Measurements from ENCODE around the gene KIAA0319L. TPM values are rescaled to one million over a fixed set of nuclear protein-coding genes. Genes with fewer than 3 reads are reported as not detected.
"Not testable (repeated sequence)": the region's sequence is repeated elsewhere in the genome, so short reads cannot be mapped to it uniquely, and the experiment has no call there.

Gene KIAA0319L
- total RNA-seq, 1 donor from 2014 or later, result 48.6 TPM

DNA sequence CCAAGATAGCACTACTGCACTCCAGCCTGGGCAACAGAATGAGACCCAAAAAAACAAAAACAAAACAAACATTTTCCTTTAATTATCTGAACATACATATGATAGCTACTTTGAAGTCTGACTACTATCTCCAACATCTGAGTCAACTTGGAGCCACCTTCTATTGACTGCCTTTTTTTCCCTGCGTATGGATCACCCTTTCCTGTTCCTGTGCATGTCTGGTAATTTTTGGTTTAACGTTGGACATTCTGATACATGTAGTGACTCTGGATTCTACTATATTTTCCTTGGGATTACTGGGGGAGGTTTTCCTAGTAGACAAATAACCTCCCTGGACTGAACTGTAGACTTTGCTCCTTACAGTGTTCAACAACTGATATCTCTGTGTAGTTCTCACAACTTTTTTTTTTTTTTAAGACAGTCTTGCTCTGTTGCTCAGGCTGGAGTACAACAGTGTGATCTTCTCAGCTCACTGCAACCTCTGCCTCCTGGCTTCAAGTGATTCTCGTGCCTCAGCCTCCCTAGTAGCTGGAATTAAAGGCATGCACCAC is 70.3 kb downstream of the KIAA0319L start:
- Mint-ChIP-seq H3K27me3 (no peaks in the 10 kb centered on the region), H3K4me1 (ENCODE audit: unreplicated experiment) (peaks cover 7% of the 10 kb centered on the region), H3K36me3 (peaks cover 12% of the 10 kb centered on the region), H3K9me3 (peaks cover 4% of the 10 kb centered on the region), H3K4me3 (no peak overlapping the region), H3K27ac (no peak overlapping the region)
- no peak for DNase-seq (ENCODE audit: extremely low spot score, unreplicated experiment)
- TF ChIP-seq, protein P1, sequence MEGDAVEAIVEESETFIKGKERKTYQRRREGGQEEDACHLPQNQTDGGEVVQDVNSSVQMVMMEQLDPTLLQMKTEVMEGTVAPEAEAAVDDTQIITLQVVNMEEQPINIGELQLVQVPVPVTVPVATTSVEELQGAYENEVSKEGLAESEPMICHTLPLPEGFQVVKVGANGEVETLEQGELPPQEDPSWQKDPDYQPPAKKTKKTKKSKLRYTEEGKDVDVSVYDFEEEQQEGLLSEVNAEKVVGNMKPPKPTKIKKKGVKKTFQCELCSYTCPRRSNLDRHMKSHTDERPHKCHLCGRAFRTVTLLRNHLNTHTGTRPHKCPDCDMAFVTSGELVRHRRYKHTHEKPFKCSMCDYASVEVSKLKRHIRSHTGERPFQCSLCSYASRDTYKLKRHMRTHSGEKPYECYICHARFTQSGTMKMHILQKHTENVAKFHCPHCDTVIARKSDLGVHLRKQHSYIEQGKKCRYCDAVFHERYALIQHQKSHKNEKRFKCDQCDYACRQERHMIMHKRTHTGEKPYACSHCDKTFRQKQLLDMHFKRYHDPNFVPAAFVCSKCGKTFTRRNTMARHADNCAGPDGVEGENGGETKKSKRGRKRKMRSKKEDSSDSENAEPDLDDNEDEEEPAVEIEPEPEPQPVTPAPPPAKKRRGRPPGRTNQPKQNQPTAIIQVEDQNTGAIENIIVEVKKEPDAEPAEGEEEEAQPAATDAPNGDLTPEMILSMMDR (conservative IDR thresholded peaks at IDR 0.05), result no peak

DNA sequence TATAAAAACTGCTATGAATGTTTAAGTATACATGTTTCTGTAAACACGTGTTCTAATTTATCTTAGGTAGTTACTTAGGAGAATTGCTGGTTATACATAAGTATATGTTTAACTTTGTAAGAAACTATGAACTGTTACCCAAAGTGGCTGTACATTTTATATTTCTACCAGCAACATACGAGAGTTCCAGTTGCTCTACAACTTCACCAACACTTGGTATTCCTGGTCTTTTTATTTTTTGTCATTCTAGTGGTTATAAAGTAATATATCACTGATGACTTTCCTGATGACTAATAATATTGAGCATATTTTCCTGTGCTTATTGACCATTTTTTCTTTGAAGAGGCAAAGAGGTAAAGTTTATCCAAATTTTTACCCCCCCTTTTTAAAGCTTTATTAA is 76.0 kb downstream of the KIAA0319L start:
- peaks cover 3% of the 10 kb centered on the region for H3K4me1 Mint-ChIP-seq (ENCODE audit: unreplicated experiment)
- H3K27me3 Mint-ChIP-seq, result no peaks in the 10 kb centered on the region
- H3K36me3 Mint-ChIP-seq, result peaks cover 19% of the 10 kb centered on the region
- DNase-seq (ENCODE audit: extremely low spot score, unreplicated experiment), result no peak
- H3K4me3 Mint-ChIP-seq, result no peak overlapping the region
- no peak overlapping the region for H3K27ac Mint-ChIP-seq
- H3K9me3 Mint-ChIP-seq, result no peaks in the 10 kb centered on the region
- TF ChIP-seq, protein P1 (conservative IDR thresholded peaks at IDR 0.05), result no peak

DNA sequence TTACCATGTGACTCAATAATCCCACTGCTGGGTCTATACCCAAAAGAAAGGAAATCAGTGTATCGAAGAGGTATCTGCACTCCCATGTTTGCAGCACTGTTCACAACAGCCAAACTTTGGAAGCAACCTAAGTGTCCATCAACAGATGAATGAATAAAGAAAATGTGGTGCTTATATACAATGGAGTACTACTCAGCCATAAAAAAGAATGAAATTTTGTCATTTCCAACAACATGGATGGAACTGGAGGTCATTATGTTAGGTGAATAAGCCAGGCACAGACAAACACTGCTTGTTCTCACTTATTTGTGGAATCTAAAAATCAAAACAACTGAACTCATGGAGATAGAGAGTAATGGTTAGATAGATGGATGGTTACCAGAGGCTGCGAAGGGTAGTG is 79.3 kb downstream of the KIAA0319L start:
- H3K27ac Mint-ChIP-seq, result no peak overlapping the region
- TF ChIP-seq, protein P1 (conservative IDR thresholded peaks at IDR 0.05), result no peak
- peaks cover 20% of the 10 kb centered on the region for H3K36me3 Mint-ChIP-seq
- H3K27me3 Mint-ChIP-seq, result no peaks in the 10 kb centered on the region
- no peaks in the 10 kb centered on the region for H3K9me3 Mint-ChIP-seq
- no peak for DNase-seq (ENCODE audit: extremely low spot score, unreplicated experiment)
- H3K4me3 Mint-ChIP-seq, result no peak overlapping the region
- peaks cover 9% of the 10 kb centered on the region for H3K4me1 Mint-ChIP-seq (ENCODE audit: unreplicated experiment)

DNA sequence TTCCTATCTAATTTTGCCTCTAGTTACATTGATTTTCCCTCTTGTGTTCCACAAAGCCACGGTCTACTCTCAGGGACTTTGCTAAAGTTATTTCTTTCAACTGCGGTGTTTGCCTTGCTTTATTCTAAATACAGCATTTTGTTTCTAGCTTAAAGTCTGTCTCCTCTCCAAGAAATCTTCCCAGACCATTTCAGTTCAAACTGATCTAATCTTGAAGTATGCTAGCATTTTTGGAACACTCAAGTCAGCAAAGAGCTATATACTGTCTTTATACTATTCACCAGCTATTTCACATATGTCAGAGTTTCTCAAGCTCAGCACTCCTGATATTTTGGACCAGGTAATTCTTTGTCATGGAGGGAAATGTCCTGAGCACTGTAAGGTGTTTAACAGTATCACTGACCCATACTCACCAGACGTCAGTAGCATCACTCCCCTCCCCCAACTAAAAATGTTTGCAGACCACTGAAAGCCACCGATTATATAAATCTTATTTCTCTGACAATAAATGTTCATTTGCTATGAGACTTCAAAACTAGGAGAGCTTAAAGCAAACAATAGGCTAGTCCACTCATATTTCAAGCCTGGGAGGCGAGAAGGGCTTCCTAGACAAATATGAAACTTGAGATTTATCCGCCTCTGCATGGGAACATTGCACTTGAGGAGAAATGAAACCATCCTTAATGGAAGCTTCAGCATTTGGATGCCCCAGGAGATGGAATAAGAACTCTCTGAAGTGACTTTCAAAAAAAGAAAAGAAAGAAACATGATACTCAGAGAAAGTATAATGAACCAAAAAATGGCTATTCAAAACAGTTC is 81.1 kb downstream of the KIAA0319L start:
- H3K27ac Mint-ChIP-seq, result no peak overlapping the region
- peaks cover 12% of the 10 kb centered on the region for H3K4me1 Mint-ChIP-seq (ENCODE audit: unreplicated experiment)
- no peak overlapping the region for H3K4me3 Mint-ChIP-seq

DNA sequence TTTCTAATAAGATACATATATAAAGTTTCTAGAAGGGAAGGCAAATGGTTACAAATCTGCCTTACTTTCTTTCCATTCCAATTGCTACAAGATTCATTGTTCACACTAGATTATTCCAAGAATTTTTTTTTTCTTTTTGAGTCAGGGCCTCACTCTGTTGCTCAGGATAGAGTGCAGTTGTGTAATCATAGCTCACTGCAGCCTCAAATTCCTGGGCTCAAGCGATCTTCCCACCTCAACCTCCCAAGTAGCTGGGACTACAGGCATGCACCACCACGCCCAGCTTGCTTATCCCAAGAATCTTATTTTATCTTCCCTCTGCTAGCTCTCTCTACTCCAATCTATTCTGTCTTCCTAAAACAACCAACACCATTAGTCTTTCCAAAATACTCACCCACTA is 81.8 kb downstream of the KIAA0319L start:
- Mint-ChIP-seq H3K36me3 (peaks cover 26% of the 10 kb centered on the region), H3K4me3 (no peak overlapping the region), H3K27ac (no peak overlapping the region), H3K4me1 (ENCODE audit: unreplicated experiment) (peaks cover 16% of the 10 kb centered on the region), H3K9me3 (no peaks in the 10 kb centered on the region), H3K27me3 (no peaks in the 10 kb centered on the region)
- DNase-seq (ENCODE audit: extremely low spot score, unreplicated experiment), result no peak
- TF ChIP-seq, protein P1 (conservative IDR thresholded peaks at IDR 0.05), result no peak

More for the DNA sequence above, 81.1 kb downstream of the KIAA0319L start:
- Mint-ChIP-seq H3K9me3 (no peaks in the 10 kb centered on the region), H3K36me3 (peaks cover 22% of the 10 kb centered on the region), H3K27me3 (no peaks in the 10 kb centered on the region)
- no peak for DNase-seq (ENCODE audit: extremely low spot score, unreplicated experiment)
- TF ChIP-seq, protein P1 (conservative IDR thresholded peaks at IDR 0.05), result no peak

DNA sequence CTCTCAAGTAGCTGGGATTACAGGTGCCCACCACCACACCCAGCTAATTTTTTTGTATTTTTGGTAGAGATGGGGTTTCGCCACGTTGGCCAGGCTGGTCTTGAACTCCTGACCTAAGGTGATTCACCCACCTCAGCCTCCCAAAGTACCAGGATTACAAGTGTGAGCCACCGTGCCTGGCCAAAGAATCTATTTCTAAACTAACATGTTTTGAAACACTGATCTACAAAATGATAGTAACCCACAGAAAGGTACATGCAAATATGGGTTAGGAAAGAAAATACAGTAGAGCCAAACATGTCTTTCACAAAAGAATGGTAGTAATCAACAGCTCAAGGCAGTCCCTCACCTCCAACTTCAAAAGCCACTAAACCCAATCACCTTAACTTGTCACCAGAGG is 84.0 kb downstream of the KIAA0319L start:
- H3K36me3 Mint-ChIP-seq, result peaks cover 34% of the 10 kb centered on the region
- H3K9me3 Mint-ChIP-seq; H3K27me3 Mint-ChIP-seq; H3K4me3 Mint-ChIP-seq; H3K27ac Mint-ChIP-seq; DNase-seq (ENCODE audit: extremely low spot score, unreplicated experiment): not testable (repeated sequence)
- H3K4me1 Mint-ChIP-seq (ENCODE audit: unreplicated experiment), result peaks cover 16% of the 10 kb centered on the region
